Measurements from ENCODE around the gene DPP10.
"Not testable (repeated sequence)": the region's sequence is repeated elsewhere in the genome, so short reads cannot be mapped to it uniquely, and the experiment has no call there.

Gene DPP10

GRCh38 chr2:115305712-115306111, 863.3 kb downstream of the DPP10 start:
- no peak for DNase-seq

GRCh38 chr2:115314119-115314518, 871.7 kb downstream of the DPP10 start:
- DNase-seq, result no peak

GRCh38 chr2:115327061-115327460, 884.6 kb downstream of the DPP10 start:
- DNase-seq, result no peak

DNA sequence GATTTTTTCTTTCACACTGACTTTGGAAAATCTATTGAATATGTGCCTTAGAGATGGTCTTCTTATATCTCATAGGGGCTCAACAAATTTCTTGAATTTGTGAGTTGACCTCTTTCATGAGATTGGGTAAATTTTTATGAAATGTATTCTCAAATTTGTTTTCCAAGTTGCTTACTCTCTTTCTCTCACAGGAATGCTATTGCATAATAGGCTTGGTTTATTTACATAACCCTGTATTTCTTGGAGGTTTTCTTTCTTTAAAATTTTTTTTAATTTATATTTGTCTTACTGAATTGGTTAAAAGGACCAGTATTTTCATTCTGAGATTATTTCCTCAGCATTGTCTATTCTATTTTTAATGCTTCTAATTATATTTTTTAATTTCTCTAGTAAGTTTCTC, 917.1 kb downstream of the DPP10 start:
- no peak for DNase-seq

GRCh38 chr2:115364093-115364492, 921.7 kb downstream of the DPP10 start:
- DNase-seq, result no peak

DNA sequence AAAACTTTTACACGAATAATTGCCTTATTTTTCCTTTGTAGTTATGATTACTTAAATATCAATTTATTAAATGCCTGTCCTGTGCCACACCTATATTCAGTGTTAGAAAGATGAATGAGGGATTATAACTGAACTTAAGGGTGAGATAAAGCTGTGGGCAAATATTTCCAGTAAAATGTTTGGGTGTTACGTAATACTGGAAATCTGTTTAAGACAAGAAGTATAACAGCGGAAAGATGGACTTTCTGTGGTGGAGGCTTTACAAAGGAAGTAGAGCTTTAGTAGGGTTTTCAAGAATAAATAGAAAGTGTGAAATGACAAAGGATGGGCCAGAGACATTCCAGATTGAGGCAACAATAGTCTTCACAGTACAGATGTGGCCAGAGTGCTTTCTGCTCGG, 927.0 kb downstream of the DPP10 start:
- DNase-seq, result no peak

DNA sequence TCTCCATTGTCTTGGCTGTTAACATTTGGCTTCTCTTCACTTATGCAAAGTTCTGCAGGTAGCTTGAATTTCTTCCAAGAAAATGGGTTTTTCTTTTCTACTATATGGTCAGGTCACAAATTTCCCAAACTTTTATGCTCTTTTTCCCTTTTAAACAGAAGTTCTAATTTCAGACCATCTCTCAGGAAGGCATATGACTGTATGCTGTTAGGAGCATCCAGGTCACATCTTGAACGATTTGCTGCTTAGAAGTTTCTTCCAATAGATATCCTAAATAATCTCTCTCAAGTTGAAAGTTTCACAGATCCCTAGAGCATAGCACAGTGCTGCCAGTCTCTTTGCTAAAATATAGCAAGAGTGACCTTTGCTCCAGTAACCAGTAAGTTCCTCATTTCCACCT, 932.5 kb downstream of the DPP10 start:
- no peak for DNase-seq

DNA sequence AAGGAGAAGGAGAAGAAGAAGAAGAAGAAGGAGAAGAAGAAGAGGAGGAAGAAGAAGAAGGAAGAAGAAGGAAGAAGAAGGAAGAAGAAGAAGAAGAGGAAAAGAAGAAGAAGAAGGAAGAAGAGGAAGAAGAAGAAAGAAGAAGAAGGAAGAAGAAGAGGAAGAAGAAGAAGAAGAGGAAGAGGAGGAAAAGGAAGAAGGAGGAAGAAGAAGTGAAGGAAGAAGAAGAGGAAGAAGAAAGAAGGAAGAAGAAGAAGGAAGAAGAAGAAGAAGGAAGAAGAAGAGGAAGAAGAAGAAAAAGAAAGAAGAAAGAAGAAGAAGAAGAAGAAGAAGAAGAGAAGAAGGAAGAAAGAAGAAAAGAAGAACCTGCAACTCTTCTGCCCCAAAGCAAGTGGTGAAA, 942.0 kb downstream of the DPP10 start:
- no peak for DNase-seq

DNA sequence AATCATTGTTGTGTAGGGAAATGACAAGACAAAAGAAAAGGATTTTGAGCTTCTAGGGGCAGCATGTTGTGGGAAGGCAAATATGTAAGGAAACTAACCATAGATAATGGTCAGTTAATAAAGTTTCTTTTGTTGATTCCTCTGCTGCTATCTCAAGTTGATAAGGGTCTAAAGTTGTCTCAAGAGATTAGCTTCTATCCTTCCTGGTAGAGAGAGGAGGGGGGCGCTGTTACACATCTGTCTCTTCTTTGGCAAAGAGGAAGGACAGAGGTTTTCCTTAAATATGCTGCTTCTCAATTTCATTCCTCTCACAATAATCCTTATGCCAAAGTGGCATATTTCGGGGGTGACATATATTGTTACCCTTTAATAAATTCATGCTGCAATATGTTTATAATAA, 944.0 kb downstream of the DPP10 start:
- DNase-seq, result no peak

- no peak for DNase-seq
These were observed 946.6 kb downstream of the DPP10 start for GRCh38 chr2:115389024-115389423.

GRCh38 chr2:115389898-115390565, 947.6 kb downstream of the DPP10 start:
- DNase-seq, result no peak

GRCh38 chr2:115396579-115396978, 954.1 kb downstream of the DPP10 start:
- no peak for DNase-seq

GRCh38 chr2:115400940-115401339, 958.5 kb downstream of the DPP10 start:
- no peak for DNase-seq

DNA sequence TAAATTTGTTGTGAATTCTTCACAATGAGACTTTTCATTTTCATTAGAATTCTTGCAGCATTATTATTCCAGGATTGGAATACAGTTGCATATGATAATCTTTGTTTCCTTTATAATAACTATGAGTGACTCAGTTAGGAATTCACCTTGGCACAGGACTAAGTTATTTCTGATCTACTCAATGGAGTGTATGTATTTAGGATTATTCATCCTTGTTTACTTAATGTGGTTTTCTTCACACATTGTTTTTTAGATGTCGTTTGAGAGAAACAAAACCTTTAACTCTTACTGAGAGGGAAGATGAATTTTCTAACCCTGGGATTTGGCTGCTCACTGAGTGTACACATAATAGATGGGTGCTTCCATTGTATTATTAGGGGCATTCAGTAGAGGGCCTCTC, 970.1 kb downstream of the DPP10 start:
- DNase-seq, result no peak

- DNase-seq, result no peak
These were observed 971.4 kb downstream of the DPP10 start for GRCh38 chr2:115413791-115414190.

GRCh38 chr2:115414466-115414865, 972.0 kb downstream of the DPP10 start:
- DNase-seq, result no peak

GRCh38 chr2:115422004-115422634, 979.7 kb downstream of the DPP10 start:
- DNase-seq, result no peak

- DNase-seq, result no peak
These were observed 985.0 kb downstream of the DPP10 start for GRCh38 chr2:115427436-115427835.

DNA sequence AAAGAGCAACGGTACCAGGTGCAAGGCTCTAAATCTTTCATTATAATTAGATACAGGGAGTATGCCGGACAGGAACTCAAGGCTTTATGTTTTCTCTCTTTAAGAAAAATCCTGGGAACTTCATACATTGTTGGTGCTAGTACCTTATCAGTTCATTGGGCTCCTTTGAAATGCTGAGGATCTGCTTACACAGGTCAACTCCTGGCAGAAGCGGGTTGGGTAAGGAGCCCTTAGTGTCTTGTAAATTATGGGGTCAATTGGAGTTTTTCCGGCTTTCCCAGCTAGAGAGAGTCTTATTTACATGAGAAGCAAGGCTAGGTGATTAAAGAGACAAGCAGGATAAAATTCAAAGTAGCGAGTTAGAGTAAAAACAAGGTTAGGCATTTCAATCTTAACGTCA, 998.3 kb downstream of the DPP10 start:
- DNase-seq, result not testable (repeated sequence)

DNA sequence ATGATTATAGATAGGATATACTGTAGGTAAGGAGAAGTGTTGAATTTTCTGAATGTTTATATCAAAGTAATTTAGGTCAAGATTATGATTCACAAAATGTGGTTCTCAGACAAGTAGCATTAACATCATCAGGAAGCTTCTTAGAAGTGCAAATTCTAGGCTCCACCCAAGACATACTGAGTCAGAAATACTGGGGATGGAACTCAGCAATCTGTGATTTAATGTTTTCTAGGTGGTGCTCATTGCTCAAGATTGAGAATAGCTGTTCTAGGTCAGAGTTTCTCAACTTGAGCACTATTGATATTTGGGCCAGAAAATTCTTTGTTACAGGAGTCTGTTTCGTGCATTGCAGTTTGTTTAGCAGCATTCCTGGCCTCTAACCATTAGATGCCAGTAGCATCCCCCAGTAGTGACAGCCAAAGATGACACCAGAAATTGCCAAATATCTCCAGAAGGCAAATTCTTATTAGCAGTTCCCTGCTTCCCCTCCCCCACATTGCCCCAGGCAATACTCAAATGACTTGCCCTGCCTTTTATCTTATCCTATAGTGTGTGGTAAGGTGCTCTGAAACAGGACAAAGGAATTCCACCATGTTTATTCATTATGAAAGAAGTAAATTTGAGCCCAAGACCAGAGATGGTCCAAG, 1001.2 kb downstream of the DPP10 start:
- no peak for DNase-seq

DNA sequence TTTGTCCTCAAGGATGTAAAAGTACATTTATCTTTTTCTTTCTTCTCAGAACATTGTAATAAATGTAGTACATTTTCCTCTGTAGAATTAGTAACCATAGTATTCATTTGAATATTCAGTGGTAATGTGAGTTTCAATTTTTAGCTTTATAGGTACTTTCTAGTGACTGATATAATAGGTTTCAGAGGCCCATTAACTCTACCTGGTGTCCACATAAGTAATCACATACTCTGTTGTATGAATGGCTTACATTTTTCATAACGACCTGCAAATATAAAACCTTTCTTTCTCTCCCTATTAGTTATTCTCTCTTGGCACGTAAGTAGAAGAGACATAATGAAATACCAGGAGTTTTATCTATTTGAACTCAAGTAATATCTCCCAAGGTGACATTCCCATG, 1017.6 kb downstream of the DPP10 start:
- no peak for DNase-seq

- DNase-seq, result no peak
These were observed 1038.3 kb downstream of the DPP10 start for GRCh38 chr2:115480741-115481140.

- no peak for DNase-seq
These were observed 1039.4 kb downstream of the DPP10 start for GRCh38 chr2:115481842-115482241.

DNA sequence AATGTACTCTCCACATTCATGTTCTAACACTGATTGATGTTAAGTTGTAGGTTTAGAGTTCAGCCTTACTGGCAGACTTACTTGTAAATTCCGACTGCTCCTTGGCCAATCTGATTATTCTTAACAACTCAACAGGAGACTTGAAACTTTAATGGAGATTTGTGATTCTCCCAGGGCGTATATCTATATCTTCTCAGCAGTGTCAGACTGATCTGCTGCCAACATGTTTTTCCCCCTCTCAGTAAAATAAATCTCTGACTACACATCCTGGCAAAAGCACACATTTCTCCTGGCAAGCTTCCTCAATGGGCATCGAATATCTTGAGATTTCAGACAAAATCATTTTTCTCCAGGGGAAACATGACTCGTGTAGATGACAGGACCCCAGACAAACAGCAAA, 1041.2 kb downstream of the DPP10 start:
- no peak for DNase-seq

DNA sequence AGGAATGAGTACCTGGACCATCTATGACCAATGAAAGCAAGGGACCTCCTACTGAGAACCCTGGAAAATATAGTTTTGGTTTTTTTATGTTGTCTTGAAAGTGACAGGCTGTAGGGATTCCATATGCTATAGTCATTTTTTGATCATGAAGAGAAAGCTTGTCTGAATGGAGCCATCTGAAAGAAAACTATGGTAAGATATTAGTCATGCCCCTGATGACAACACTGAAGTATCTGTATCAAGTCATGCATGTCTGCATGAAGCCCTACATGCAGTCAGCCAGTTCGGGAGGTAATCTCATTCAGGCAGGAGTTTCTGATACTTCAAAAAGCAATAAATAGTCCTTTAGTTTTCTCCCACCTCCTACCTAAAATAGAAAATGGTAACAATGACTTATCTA, 1042.0 kb downstream of the DPP10 start:
- no peak for DNase-seq
